Measurements from ENCODE around the gene CAPZA1. TPM values are rescaled to one million over a fixed set of nuclear protein-coding genes. Genes with fewer than 3 reads are reported as not detected.

CAPZA1 gene
- total and polyA plus RNA-seq, 2 of the 8 experiments (the other 6 are each of a cell fraction or from before 2014, with no cell fraction given), result 48.9 to 107 TPM

- H3K36me3 ChIP-seq (ENCODE audit: control insufficient read depth in 2 of 4, insufficient read depth in 4 of 4, low read length in 3 of 4), result peaks cover 0 to 29% (median 11%) of the 10 kb centered on the region in 4 experiments; a peak in 5 of 8 replicates
- H3K23ac ChIP-seq (ENCODE audit: insufficient read length), result no peak overlapping the region
- H3K4me1 ChIP-seq (replicated peaks in 1 of 4; ENCODE audit: control insufficient read depth in 3 of 4, insufficient read depth in 4 of 4, low read length in 3 of 4), result no peaks in the 10 kb centered on the region
- H2BK120ac ChIP-seq (replicated peaks; ENCODE audit: low read depth, low read length), result no peak overlapping the region
- no peak overlapping the region for H2AK5ac ChIP-seq (ENCODE audit: low read depth, low read length)
- no peak for TF ChIP-seq BRCA1 (IDR thresholded peaks at IDR 0.05; ENCODE audit: low read depth, low read length)
- TF ChIP-seq BCL11A (IDR thresholded peaks at IDR 0.05; ENCODE audit: low read depth in 2 of 2, low read length in 2 of 2), result no peak
- H4K91ac ChIP-seq (replicated peaks; ENCODE audit: insufficient read length, low read length), result no peak overlapping the region
- H3K14ac ChIP-seq (ENCODE audit: insufficient read length), result no peak overlapping the region
- no peaks in the 10 kb centered on the region for H3K23me2 ChIP-seq (ENCODE audit: low read depth, low read length)
- H2BK5ac ChIP-seq (ENCODE audit: low read depth, low read length), result no peak overlapping the region
- no peak overlapping the region for H3K56ac ChIP-seq (replicated peaks; ENCODE audit: insufficient read length, low read depth, low read length)
- H3K79me1 ChIP-seq (ENCODE audit: low read depth, low read length), result no peaks in the 10 kb centered on the region
- FAIRE-seq (no peak), DNase-seq (ENCODE audit: low read depth in 1 of 2, low spot score in 2 of 2) (no peak)
- no peak overlapping the region for H3K18ac ChIP-seq (ENCODE audit: extremely low read depth, low read length)
- H4K8ac ChIP-seq (ENCODE audit: extremely low read depth, insufficient read depth, low read length), result no peak overlapping the region
- POLR2A ChIA-PET (ENCODE audit: partially characterized antibody), result interaction anchor here (0.6 kb wide), 1 partner anchor 28 kb away, joined by 4 read pairs; no protein-coding TSS in a partner anchor
- no peaks in the 10 kb centered on the region for H3K27me3 ChIP-seq (replicated peaks in 1 of 4; ENCODE audit: control insufficient read depth in 3 of 4, extremely low read depth in 1 of 4, insufficient read depth in 3 of 4, low read length in 3 of 4)
- no peak overlapping the region for H3K4ac ChIP-seq (replicated peaks; ENCODE audit: insufficient read length, low read depth, low read length)
- no peak overlapping the region for H3K4me3 ChIP-seq (ENCODE audit: extremely low read depth in 1 of 4, insufficient read depth in 2 of 4, low read depth in 3 of 4, low read length in 4 of 4)
- H2BK20ac ChIP-seq (ENCODE audit: low read length), result no peak overlapping the region
- H2AFZ ChIP-seq (ENCODE audit: low read length), result no peak overlapping the region
- no peak overlapping the region for H2BK15ac ChIP-seq (ENCODE audit: low read length)
- H2BK12ac ChIP-seq (ENCODE audit: low read depth, low read length), result no peak overlapping the region
- H3K4me2 ChIP-seq (ENCODE audit: insufficient read depth in 1 of 2, low read depth in 2 of 2, low read length in 2 of 2), result no peak overlapping the region
- H3K79me2 ChIP-seq (ENCODE audit: control insufficient read depth in 1 of 2, insufficient read depth in 2 of 2, low read length in 2 of 2), result no peaks in the 10 kb centered on the region
- no peaks in the 10 kb centered on the region for H3K9me3 ChIP-seq (ENCODE audit: insufficient read depth in 2 of 2, low read depth in 1 of 2, low read length in 1 of 2)
- no peak overlapping the region for H3K9ac ChIP-seq (replicated peaks in 1 of 4; ENCODE audit: extremely low read depth in 1 of 4, low read depth in 3 of 4, low read length in 3 of 4)
- WGBS, 2 experiments (ENCODE audit: extremely low coverage in 1 of 2, insufficient coverage in 1 of 2, insufficient read length in 1 of 2, insufficient replicate concordance in 2 of 2, low coverage in 1 of 2, low lambda C conversion rate in 2 of 2, missing lambda C conversion rate in 1 of 2), result 86% methylated on average over 8 of the region's 8 CpGs; no CpG with 5 or more reads in 1 of the 2 experiments
- no peak overlapping the region for H4K5ac ChIP-seq (ENCODE audit: insufficient read length, low read depth, low read length)
- no peak overlapping the region for H3K27ac ChIP-seq (ENCODE audit: low read depth, low read length)
- CTCF ChIA-PET (ENCODE audit: partially characterized antibody), result interaction anchor here (0.6 kb wide), 2 partner anchors 84 to 363 kb away, joined by 3 read pairs; no protein-coding TSS in a partner anchor
- H4K20me1 ChIP-seq (replicated peaks in 1 of 2; ENCODE audit: control insufficient read depth in 1 of 2, insufficient read depth in 2 of 2, low read length in 2 of 2), result no peaks in the 10 kb centered on the region
Observed at GRCh38 chr1:112575154-112575804, 44.4 kb upstream of the CAPZA1 start.
